Mucosa of rectum (tissue), 2 donors: ENCODE measurements around the gene PPP2R3B.

ENCODE experiments used
- H3K27ac ChIP-seq, 2 donors: one replicate each; pipeline ENCODE4 v1.7.0; 2013; ENCODE audit warnings: inconsistent platforms in 2 of 2, low read depth in 2 of 2, low read length in 2 of 2
- H3K27me3 ChIP-seq, 2 donors: one replicate each; pipeline ENCODE4 v1.7.0; 2013; ENCODE audit warnings: low read length in 2 of 2; ENCODE audit not compliant: control insufficient read depth in 2 of 2, insufficient read depth in 2 of 2
- H3K36me3 ChIP-seq, 2 donors: one replicate each; pipeline ENCODE4 v1.7.0; 2013; ENCODE audit warnings: low read length in 2 of 2; ENCODE audit not compliant: control insufficient read depth in 2 of 2, insufficient read depth in 2 of 2
- H3K4me1 ChIP-seq, 2 donors: one replicate each; pipeline ENCODE4 v1.7.0; 2013; ENCODE audit warnings: low read length in 2 of 2, mild to moderate bottlenecking in 1 of 2; ENCODE audit not compliant: control insufficient read depth in 2 of 2, insufficient read depth in 2 of 2
- H3K4me3 ChIP-seq, 2 donors: one replicate each; pipeline ENCODE4 v1.7.0; 2013; ENCODE audit warnings: low read length in 2 of 2
- H3K9ac ChIP-seq, 2 donors: one replicate each; pipeline ENCODE4 v1.7.0; 2013; ENCODE audit warnings: low read length in 2 of 2, low read depth in 1 of 2, mild to moderate bottlenecking in 1 of 2
- H3K9me3 ChIP-seq, 2 donors: one replicate each; pipeline ENCODE4 v1.7.0; 2013; ENCODE audit warnings: low read length in 2 of 2; ENCODE audit not compliant: control insufficient read depth in 2 of 2
- donor health status: healthy.
- donor health status: Normal muscosa, but diverticular disease.

Gene PPP2R3B

GRCh38 chrX:338836-339400 lies 47.8 kb downstream of the PPP2R3B start:
- Histone ChIP-seq H3K27ac (no peak overlapping the region), H3K4me1 (no peaks in the 10 kb centered on the region), H3K36me3 (peaks cover 2 to 3% of the 10 kb centered on the region in 2 donors), H3K9ac (no peak overlapping the region), H3K27me3 (no peaks in the 10 kb centered on the region), H3K4me3 (no peak overlapping the region), H3K9me3 (no peaks in the 10 kb centered on the region)

- peaks cover 2 to 4% of the 10 kb centered on the region in 2 donors for H3K36me3 ChIP-seq
- H3K4me1 ChIP-seq, result no peaks in the 10 kb centered on the region
- H3K27ac ChIP-seq, result no peak overlapping the region
- no peak overlapping the region for H3K4me3 ChIP-seq
- H3K27me3 ChIP-seq, result no peaks in the 10 kb centered on the region
- no peaks in the 10 kb centered on the region for H3K9me3 ChIP-seq
- no peak overlapping the region for H3K9ac ChIP-seq
Measured at GRCh38 chrX:338281-338835, 48.3 kb downstream of the PPP2R3B start.

- Histone ChIP-seq H3K9ac (no peak overlapping the region), H3K4me3 (no peak overlapping the region), H3K27me3 (no peaks in the 10 kb centered on the region), H3K36me3 (peaks cover 2 to 8% of the 10 kb centered on the region in 2 donors), H3K9me3 (no peaks in the 10 kb centered on the region), H3K27ac (no peak overlapping the region), H3K4me1 (no peaks in the 10 kb centered on the region)
Measured at GRCh38 chrX:337331-337831, 49.3 kb downstream of the PPP2R3B start.

GRCh38 chrX:336227-336626 lies 50.5 kb downstream of the PPP2R3B start:
- Histone ChIP-seq H3K36me3 (peaks cover 2 to 8% of the 10 kb centered on the region in 2 donors), H3K9ac (no peak overlapping the region)

GRCh38 chrX:335758-336155 lies 51.0 kb downstream of the PPP2R3B start:
- no peak overlapping the region for H3K4me3 ChIP-seq
- H3K9ac ChIP-seq, result no peak overlapping the region
- peaks cover 2 to 5% of the 10 kb centered on the region in 2 donors for H3K27me3 ChIP-seq
- H3K4me1 ChIP-seq, result peaks cover 0 to 2% of the 10 kb centered on the region in 2 donors
- H3K27ac ChIP-seq, result no peak overlapping the region
- no peaks in the 10 kb centered on the region for H3K9me3 ChIP-seq
- H3K36me3 ChIP-seq, result peaks cover 2 to 8% of the 10 kb centered on the region in 2 donors

More at GRCh38 chrX:336227-336626, 50.5 kb downstream of the PPP2R3B start:
- peaks cover 0 to 5% of the 10 kb centered on the region in 2 donors for H3K27me3 ChIP-seq
- H3K9me3 ChIP-seq, result no peaks in the 10 kb centered on the region
- H3K27ac ChIP-seq, result no peak overlapping the region
- peaks cover 0 to under 1% of the 10 kb centered on the region in 2 donors for H3K4me1 ChIP-seq
- H3K4me3 ChIP-seq, result no peak overlapping the region

GRCh38 chrX:334971-335757 lies 51.5 kb downstream of the PPP2R3B start:
- Histone ChIP-seq H3K27ac (no peak overlapping the region), H3K4me1 (peaks cover 0 to 2% of the 10 kb centered on the region in 2 donors), H3K4me3 (no peak overlapping the region), H3K27me3 (peaks cover 2 to 5% of the 10 kb centered on the region in 2 donors), H3K9me3 (no peaks in the 10 kb centered on the region), H3K9ac (no peak overlapping the region), H3K36me3 (peaks cover 2 to 8% of the 10 kb centered on the region in 2 donors)

GRCh38 chrX:334331-334891 lies 52.3 kb downstream of the PPP2R3B start:
- Histone ChIP-seq H3K36me3 (peaks cover 2 to 8% of the 10 kb centered on the region in 2 donors), H3K4me3 (no peak overlapping the region), H3K4me1 (peaks cover 0 to 2% of the 10 kb centered on the region in 2 donors), H3K9ac (no peak overlapping the region), H3K27ac (no peak overlapping the region), H3K27me3 (peaks cover 2 to 5% of the 10 kb centered on the region in 2 donors), H3K9me3 (no peaks in the 10 kb centered on the region)

GRCh38 chrX:333611-334311 lies 52.9 kb downstream of the PPP2R3B start:
- Histone ChIP-seq H3K36me3 (peaks cover 2 to 8% of the 10 kb centered on the region in 2 donors), H3K4me1 (peaks cover 0 to 2% of the 10 kb centered on the region in 2 donors), H3K27me3 (peaks cover 2 to 5% of the 10 kb centered on the region in 2 donors), H3K9ac (no peak overlapping the region), H3K9me3 (no peaks in the 10 kb centered on the region), H3K27ac (no peak overlapping the region), H3K4me3 (no peak overlapping the region)

GRCh38 chrX:332916-333610 lies 53.6 kb downstream of the PPP2R3B start:
- Histone ChIP-seq H3K36me3 (peaks cover 2 to 5% of the 10 kb centered on the region in 2 donors), H3K4me1 (peaks cover 0 to 2% of the 10 kb centered on the region in 2 donors), H3K27ac (no peak overlapping the region), H3K27me3 (peaks cover 2 to 5% of the 10 kb centered on the region in 2 donors), H3K4me3 (no peak overlapping the region), H3K9me3 (no peaks in the 10 kb centered on the region), H3K9ac (no peak overlapping the region)
